GM12878 (cell line): Measurements from ENCODE around the gene SRSF12. TPM values are rescaled to one million over a fixed set of nuclear protein-coding genes. Genes with fewer than 3 reads are reported as not detected.

Experiments used
- ATAC-seq: fragments of 200-7000 bp; cut with Tn5 transposase; 3 replicates; pipeline ENCODE4 v1.9.1; 2020; ENCODE audit warnings: mild to moderate bottlenecking, moderate library complexity
- BruUV-seq: library from RNA; stranded (reverse); fragments of 400-500 nt; replicated peaks from 2 replicates; lab custom pipeline; 2021; lab: Mats Ljungman, UMichigan
- CTCF ChIA-PET: fragments of 300-600 bp; sonication (Branson Sonifier 250); formaldehyde crosslinking; extraction: SDS; loops from one replicate; lab custom pipeline; 2021; ENCODE audit warnings: inconsistent platforms; lab: Yijun Ruan, JAX
- POLR2A ChIA-PET: fragments of 350-600 bp; formaldehyde crosslinking; extraction: SDS; loops from one replicate; lab custom pipeline; 2021; ENCODE audit warnings: inconsistent platforms; lab: Charles Lee
- RAD21 ChIA-PET: fragments of 300-600 bp; sonication (Branson Sonifier 250); formaldehyde crosslinking; loops from one replicate; lab custom pipeline; 2023; ENCODE audit warnings: antibody characterized with exemption; ENCODE audit not compliant: unreplicated experiment; lab: Charles Lee
- SMC1A ChIA-PET: fragments of 300-600 bp; sonication (Branson Sonifier 250); formaldehyde crosslinking; loops from one replicate; lab custom pipeline; 2023; ENCODE audit not compliant: unreplicated experiment, uncharacterized antibody; lab: Charles Lee
- DNase-seq: peaks from one replicate; pipeline ENCODE4 v3.0.0-alpha.2; 2011; ENCODE audit warnings: low read depth, low spot score
- FAIRE-seq: peaks from 3 replicates; lab custom pipeline; 2011; peaks lifted over from hg19 to GRCh38; lab: Jason Lieb, UNC
- H2AFZ ChIP-seq: 2 replicates; pipeline ENCODE4 v1.6.0; 2011; ENCODE audit warnings: low read depth, low read length, control low read depth; ENCODE audit not compliant: control insufficient read depth
- H3K27ac ChIP-seq: 2 replicates; pipeline ENCODE4 v1.5.1; 2011; ENCODE audit warnings: control low read depth; ENCODE audit not compliant: control insufficient read depth, insufficient read depth
- H3K27me3 ChIP-seq, 2 experiments: replicated peaks in 1 of 2; 2 replicates each; pipeline versions ENCODE4 v1.6.0 to v1.6.1; 2011; ENCODE audit warnings: low read length in 1 of 2; ENCODE audit not compliant: control insufficient read depth in 2 of 2, insufficient read depth in 2 of 2
- H3K36me3 ChIP-seq, 2 experiments: 2 replicates each; pipeline ENCODE4 v1.5.1; 2011; ENCODE audit warnings: low read length in 1 of 2; ENCODE audit not compliant: control insufficient read depth in 2 of 2, insufficient read depth in 2 of 2
- H3K4me1 ChIP-seq: 2 replicates; pipeline ENCODE4 v1.6.1; 2011; ENCODE audit warnings: mild to moderate bottlenecking, low read length, moderate library complexity, mixed read lengths; ENCODE audit not compliant: control insufficient read depth, insufficient read depth
- H3K4me2 ChIP-seq: 2 replicates; pipeline ENCODE4 v1.6.0; 2011; ENCODE audit warnings: control low read depth; ENCODE audit not compliant: control insufficient read depth, insufficient read depth
- H3K4me3 ChIP-seq: fragments of 200-600 bp; sonication (generic); 2 replicates; pipeline ENCODE4 v1.5.1; 2016
- H3K79me2 ChIP-seq: 2 replicates; pipeline ENCODE4 v1.6.0; 2011; ENCODE audit warnings: low read length; ENCODE audit not compliant: control insufficient read depth, insufficient read depth
- H3K9ac ChIP-seq: 2 replicates; pipeline ENCODE4 v1.8.0; 2011; ENCODE audit warnings: low read length, control low read depth, mixed read lengths; ENCODE audit not compliant: control insufficient read depth, insufficient read depth
- H3K9me3 ChIP-seq: replicated peaks from 3 replicates; pipeline ENCODE4 v1.5.1; 2011; ENCODE audit warnings: mild to moderate bottlenecking, low read length; ENCODE audit not compliant: control insufficient read depth, insufficient read depth
- H4K20me1 ChIP-seq: 2 replicates; pipeline ENCODE4 v1.6.0; 2011; ENCODE audit not compliant: control insufficient read depth, insufficient read depth
- CBX3 ChIP-seq: fragments of 200-600 bp; sonication (generic); IDR thresholded peaks from 2 replicates; pipeline ENCODE4 v1.6.1; 2016; ENCODE audit warnings: low read depth, borderline replicate concordance
- CREB1 ChIP-seq: IDR thresholded peaks from 2 replicates; pipeline ENCODE4 v1.6.1; 2012; ENCODE audit warnings: low read depth, mild to moderate bottlenecking, inconsistent platforms
- DPF2 ChIP-seq: fragments of 450-650 bp; IDR thresholded peaks from 2 replicates; pipeline ENCODE4 v1.6.1; 2017; ENCODE audit warnings: mild to moderate bottlenecking
- EGR1 ChIP-seq, 2 experiments: IDR thresholded peaks; 1 replicate in 1 of 2; 2 replicates in 1 of 2; pipeline ENCODE4 v1.6.1; 2011 to 2012; ENCODE audit warnings: low read depth in 2 of 2, low read length in 2 of 2, borderline replicate concordance in 1 of 2, mild to moderate bottlenecking in 1 of 2, moderate library complexity in 1 of 2
- MTA2 ChIP-seq: fragments of 450-650 bp; IDR thresholded peaks from 2 replicates; pipeline ENCODE4 v1.6.1; 2016; ENCODE audit warnings: low read depth, mild to moderate bottlenecking, moderate library complexity
- MXI1 ChIP-seq: fragments of 150-350 bp; IDR thresholded peaks from 2 replicates; pipeline ENCODE4 v1.6.1; 2011; ENCODE audit warnings: low read depth, mild to moderate bottlenecking, inconsistent platforms, low read length, improper control_type of control experiment
- MYC ChIP-seq: IDR thresholded peaks from 2 replicates; pipeline ENCODE4 v1.6.1; 2011; ENCODE audit warnings: mild to moderate bottlenecking, low read length, moderate library complexity, inconsistent platforms; ENCODE audit not compliant: insufficient read depth, insufficient replicate concordance, insufficient read length, severe bottlenecking
- NR2F1 ChIP-seq: fragments of 450-650 bp; conservative IDR thresholded peaks from 2 replicates; pipeline ENCODE4 v1.6.1; 2017; ENCODE audit warnings: mild to moderate bottlenecking
- PAX5 ChIP-seq: IDR thresholded peaks from 2 replicates; pipeline ENCODE4 v1.6.1; 2011; ENCODE audit warnings: low read depth, low read length, borderline replicate concordance
- PAX8 ChIP-seq: fragments of 450-650 bp; IDR thresholded peaks from 2 replicates; pipeline ENCODE4 v1.6.1; 2017; ENCODE audit warnings: mild to moderate bottlenecking, moderate library complexity
- POLR2A ChIP-seq: IDR thresholded peaks from 2 replicates; pipeline ENCODE4 v1.6.1; 2011; ENCODE audit warnings: low read depth, mild to moderate bottlenecking, low read length
- SMARCA5 ChIP-seq: fragments of 450-650 bp; IDR thresholded peaks from 2 replicates; pipeline ENCODE4 v1.6.1; 2017; ENCODE audit warnings: mild to moderate bottlenecking
- SREBF1 ChIP-seq: IDR thresholded peaks from 2 replicates; pipeline ENCODE4 v1.6.1; 2012; ENCODE audit warnings: mild to moderate bottlenecking, low read length
- TAF1 ChIP-seq: IDR thresholded peaks from 2 replicates; pipeline ENCODE4 v1.6.1; 2011; ENCODE audit warnings: mild to moderate bottlenecking, low read depth, low read length, borderline replicate concordance
- TCF7 ChIP-seq: IDR thresholded peaks from 2 replicates; pipeline ENCODE4 v1.6.1; 2014; ENCODE audit warnings: antibody characterized with exemption, borderline replicate concordance
- USF2 ChIP-seq: IDR thresholded peaks from 2 replicates; pipeline ENCODE4 v1.6.1; 2011; ENCODE audit warnings: low read depth, low read length, improper control_type of control experiment, borderline replicate concordance
- ZBTB40 ChIP-seq: fragments of 450-650 bp; IDR thresholded peaks from 2 replicates; pipeline ENCODE4 v1.6.1; 2016; ENCODE audit warnings: mild to moderate bottlenecking, moderate library complexity, borderline replicate concordance
- ZSCAN29 ChIP-seq: fragments of 450-650 bp; IDR thresholded peaks from 2 replicates; pipeline ENCODE4 v1.6.1; 2017; ENCODE audit warnings: mild to moderate bottlenecking, moderate library complexity
- WGBS: methylation state at CpG from one replicate; pipeline ENCODE4 v1.1.6; 2016; ENCODE audit warnings: low lambda C conversion rate; ENCODE audit not compliant: insufficient replicate concordance, insufficient coverage; ENCODE audit errors: missing lambda C conversion rate; 5-methylcytosine and 5-hydroxymethylcytosine counted together
- in situ Hi-C: fragments of 300-500 bp; cut with MboI; formaldehyde crosslinking; loops from 9 replicates; pipeline ENCODE4 v1.14.3; 2018; ENCODE audit warnings: mixed read lengths
- intact Hi-C: fragments of 100-400 bp; cut with micrococcal nuclease; formaldehyde crosslinking; loops from one replicate; pipeline ENCODE4 v1.14.2; 2022; ENCODE audit not compliant: unreplicated experiment
- polyA plus RNA-seq, 11 experiments: library from polyadenylated mRNA; depleted of rRNA in 4 of 11; unstranded in 6 of 11; stranded (reverse) in 5 of 11; fragments of >200 nt; fragmentation: Nextera tagmentation in 4 of 11; fragmentation: Illumina TruSeq in 1 of 11; extraction: Ambion mirVana in 4 of 11; extraction: Trizol in 1 of 11; gene quantifications; 1 replicate in 1 of 11; 2 replicates in 10 of 11; pipeline versions ENCODE4 v1.2.1 to v1.2.3, GENCODE V29; 2011 to 2016; ENCODE audit warnings: inconsistent platforms in 2 of 11, missing spikeins in 2 of 11, low read depth in 1 of 11
- total RNA-seq, 4 experiments: library from RNA; depleted of rRNA in 3 of 4; stranded (reverse); fragments of >200 nt in 3 of 4; fragmentation: Illumina TruSeq in 1 of 4; extraction: Trizol in 1 of 4; gene quantifications; 2 replicates each; pipeline versions ENCODE4 v1.2.1 to v1.2.3, GENCODE V29; 2013 to 2021

The SRSF12 gene
- total and polyA plus RNA-seq, 10 of the 15 experiments (the other 5 are each of a cell fraction or from before 2014, with no cell fraction given): 0.03 to 0.23 TPM; not detected in 8

GRCh38 chr6:89081129-89081422, 36.8 kb downstream of the SRSF12 start:
- SMC1A ChIA-PET: interaction anchor here (1.1 to 3.8 kb wide), 7 partner anchors 18 to 291 kb away, joined by 4 to 37 read pairs (median 13); partner anchors contain the start of gene PM20D2
- Histone ChIP-seq H2AFZ (no peak overlapping the region), H3K9me3 (no peaks in the 10 kb centered on the region), H4K20me1 (peaks cover 3% of the 10 kb centered on the region; the same call in 1 of the 2 replicates), H3K79me2 (peaks cover 46% of the 10 kb centered on the region), H3K4me2 (no peak overlapping the region), H3K27ac (peak overlapping the region; percentile 99), H3K4me3 (peak overlapping the region; percentile 93), H3K36me3 (peaks cover 3 to 16% of the 10 kb centered on the region in 2 experiments), H3K4me1 (no peaks in the 10 kb centered on the region), H3K9ac (peak overlapping the region; percentile 99), H3K27me3 (no peaks in the 10 kb centered on the region)
- no TSS peak for BruUV-seq
- WGBS: under 1% methylated on average over 31 of the region's 36 CpGs
- peak; percentile 43 for ATAC-seq
- RAD21 ChIA-PET: interaction anchor here (0.6 to 2.7 kb wide), 5 partner anchors 10 to 175 kb away, joined by 3 to 26 read pairs (median 3); partner anchors contain the start of gene PM20D2
- intact Hi-C loops (loop anchor here (1.0 to 2.0 kb wide), 2 partner anchors 65 to 276 kb away; partner anchors contain the start of gene PM20D2), in situ Hi-C loops (no loop called here)
- POLR2A ChIA-PET: interaction anchor here (0.7 to 4.9 kb wide), 18 partner anchors 9 to 916 kb away, joined by 3 to 71 read pairs (median 4); partner anchors contain the start of genes LYRM2, PM20D2, RNGTT and UBE2J1
- no peak for DNase-seq
- FAIRE-seq: no peak
- CTCF ChIA-PET: interaction anchor here (0.8 to 1.5 kb wide), 4 partner anchors 12 to 292 kb away, joined by 3 to 4 read pairs (median 3); no protein-coding TSS in a partner anchor
- TF ChIP-seq MTA2 (no peak), DPF2 (no peak; the same call in 1 of the 2 replicates), TCF7 (no peak), SMARCA5 (peak; percentile 31; the same call in 1 of the 2 replicates), MXI1 (no peak), PAX8 (no peak), PAX5 (no peak), POLR2A (peak; percentile 71; the same call in 1 of the 2 replicates), SREBF1 (no peak), ZBTB40 (no peak), CBX3 (no peak), USF2 (no peak), TAF1 (no peak), NR2F1 (0 out of 2 replicates have a peak, but pooled peaks have one; percentile 6), EGR1 (IDR thresholded peaks at IDR 0.05; ENCODE audit: borderline replicate concordance in 1 of 2, low read depth in 2 of 2, low read length in 2 of 2) (no peak), CREB1 (no peak), ZSCAN29 (0 out of 2 replicates have a peak, but pooled peaks have one; percentile 41), MYC (no peak)
